K562 (cell line): ENCODE measurements around the gene FAM98C. TPM values are rescaled to one million over a fixed set of nuclear protein-coding genes. Genes with fewer than 3 reads are reported as not detected.
A peak's percentile ranks its signal among the peaks of the same experiment; 100 is the strongest.

ENCODE experiments used
- ATAC-seq: fragments of 200-7000 bp; cut with Tn5 transposase; 3 replicates; pipeline ENCODE4 v1.9.1; 2020; ENCODE audit warnings: moderate library complexity
- BruUV-seq: library from RNA; stranded (reverse); fragments of 400-500 nt; replicated peaks from 2 replicates; lab custom pipeline; 2021; lab: Mats Ljungman, UMichigan
- CTCF ChIA-PET: fragments of 300-600 bp; formaldehyde crosslinking; extraction: SDS; loops from one replicate; lab custom pipeline; 2021; ENCODE audit warnings: low intra/inter-chr PET ratio; lab: Yijun Ruan, JAX
- POLR2A ChIA-PET: fragments of 300-600, 350-650 bp; sonication (Branson Sonifier 250); formaldehyde crosslinking; extraction: SDS; loops from one replicate; lab custom pipeline; 2021; ENCODE audit warnings: antibody characterized with exemption, inconsistent platforms; lab: Yijun Ruan, JAX
- DNase-seq, 4 experiments: peaks; one replicate each; pipeline versions ENCODE4 v3.0.0 to v3.0.0-alpha.2; 2011 to 2018; ENCODE audit warnings: low spot score in 3 of 4, mixed read lengths in 3 of 4; ENCODE audit errors: extremely low read depth in 1 of 4
- FAIRE-seq: peaks from 2 replicates; lab custom pipeline; 2011; peaks lifted over from hg19 to GRCh38; lab: Jason Lieb, UNC
- H2AFZ ChIP-seq: 2 replicates; pipeline ENCODE4 v1.6.0; 2011; ENCODE audit warnings: low read depth, low read length, control low read depth, inconsistent platforms
- H3K27ac ChIP-seq: fragments of 200-600 bp; 3 replicates; pipeline ENCODE4 v1.8.0; 2011; ENCODE audit warnings: low read depth, mild to moderate bottlenecking, control low read depth, inconsistent platforms, low read length, moderate library complexity, mixed read lengths; ENCODE audit errors: extremely low read depth
- H3K27me3 ChIP-seq, 2 experiments: fragments of 300-600 bp in 1 of 2; 2 replicates in 1 of 2; 3 replicates in 1 of 2; pipeline versions ENCODE4 v1.6.0 to v1.8.0; 2011; ENCODE audit warnings: inconsistent platforms in 2 of 2, low read length in 2 of 2, mild to moderate bottlenecking in 1 of 2, mixed read lengths in 1 of 2, moderate library complexity in 1 of 2; ENCODE audit not compliant: control insufficient read depth in 2 of 2, insufficient read depth in 2 of 2
- H3K36me3 ChIP-seq: fragments of 300-600 bp; 3 replicates; pipeline ENCODE4 v1.8.0; 2011; ENCODE audit warnings: mild to moderate bottlenecking, low read length, inconsistent platforms; ENCODE audit not compliant: control insufficient read depth, insufficient read depth
- H3K4me1 ChIP-seq, 2 experiments: fragments of 200-600 bp in 1 of 2; replicated peaks in 1 of 2; 2 replicates in 1 of 2; 3 replicates in 1 of 2; pipeline versions ENCODE4 v1.5.1 to v1.8.0; 2011; ENCODE audit warnings: inconsistent platforms in 2 of 2, low read length in 2 of 2, mild to moderate bottlenecking in 1 of 2, mixed read lengths in 1 of 2, moderate library complexity in 1 of 2; ENCODE audit not compliant: control insufficient read depth in 2 of 2, insufficient read depth in 2 of 2
- H3K4me2 ChIP-seq: 2 replicates; pipeline ENCODE4 v1.6.1; 2011; ENCODE audit warnings: low read length, control low read depth, inconsistent platforms, mixed read lengths; ENCODE audit not compliant: insufficient read depth
- H3K4me3 ChIP-seq: fragments of 200-600 bp; sonication (generic), shearing (Covaris generic); 2 replicates; pipeline ENCODE4 v1.5.1; 2016; ENCODE audit warnings: control low read depth, inconsistent platforms
- H3K79me2 ChIP-seq: fragments of 200-600 bp; 3 replicates; pipeline ENCODE4 v1.8.0; 2011; ENCODE audit warnings: low read length, inconsistent platforms; ENCODE audit not compliant: control insufficient read depth, insufficient read depth
- H3K9ac ChIP-seq, 2 experiments: 2 replicates each; pipeline versions ENCODE4 v1.6.0 to v1.6.1; 2011; ENCODE audit warnings: low read depth in 2 of 2, low read length in 2 of 2, control low read depth in 1 of 2, inconsistent platforms in 1 of 2, mild to moderate bottlenecking in 1 of 2, mixed read lengths in 1 of 2; ENCODE audit not compliant: insufficient read depth in 1 of 2
- H3K9me1 ChIP-seq: one replicate; pipeline ENCODE4 v1.6.0; 2011; ENCODE audit warnings: inconsistent platforms, mild to moderate bottlenecking, low read length, moderate library complexity; ENCODE audit not compliant: control insufficient read depth, insufficient read depth
- H3K9me3 ChIP-seq: replicated peaks from 2 replicates; pipeline ENCODE4 v1.5.1; 2011; ENCODE audit warnings: low read depth, low read length, inconsistent platforms; ENCODE audit not compliant: control insufficient read depth, insufficient read depth
- H4K20me1 ChIP-seq: replicated peaks from 2 replicates; pipeline ENCODE4 v1.6.1; 2011; ENCODE audit warnings: low read length, inconsistent platforms, mixed read lengths; ENCODE audit not compliant: control insufficient read depth, insufficient read depth
- BRD4 ChIP-seq: fragments of 200-600 bp; sonication (generic); IDR thresholded peaks from 2 replicates; pipeline ENCODE4 v1.6.1; 2017; ENCODE audit warnings: inconsistent platforms
- FOXJ2 ChIP-seq: fragments of 200-800 bp; sonication (Bioruptor generic); IDR thresholded peaks from 2 replicates; pipeline ENCODE4 v1.6.1; 2016; ENCODE audit warnings: missing genetic modification characterization, missing compliant biosample characterization
- FOXJ3 ChIP-seq: sonication (generic); formaldehyde crosslinking; IDR thresholded peaks from 2 replicates; pipeline ENCODE4 v1.4.0; 2020; ENCODE audit warnings: mild to moderate bottlenecking, missing genetic modification reagents
- JUND ChIP-seq, 2 experiments: IDR thresholded peaks; 2 replicates in 1 of 2; 3 replicates in 1 of 2; pipeline ENCODE4 v1.6.1; 2011; ENCODE audit warnings: borderline replicate concordance in 2 of 2, low read depth in 2 of 2, low read length in 2 of 2, improper control_type of control experiment in 1 of 2, missing biosample characterization in 1 of 2, missing genetic modification characterization in 1 of 2, missing genetic modification reagents in 1 of 2
- MCM7 ChIP-seq, 2 experiments: fragments of 450-650 bp; IDR thresholded peaks; 2 replicates each; pipeline ENCODE4 v1.6.1; 2016 to 2018
- SMC3 ChIP-seq: conservative IDR thresholded peaks from 2 replicates; pipeline ENCODE4 v1.6.1; 2011; ENCODE audit warnings: low read depth, low read length, improper control_type of control experiment; ENCODE audit not compliant: insufficient read depth
- TCF3 ChIP-seq: sonication (generic); formaldehyde crosslinking; IDR thresholded peaks from 2 replicates; pipeline ENCODE4 v1.4.0; 2020; ENCODE audit warnings: mild to moderate bottlenecking, missing genetic modification reagents
- TCF7 ChIP-seq: sonication (generic); IDR thresholded peaks from 2 replicates; pipeline ENCODE4 v1.6.1; 2016; ENCODE audit warnings: antibody characterized with exemption, borderline replicate concordance
- WGBS: fragments of 100-300 bp; shearing (Covaris generic); methylation state at CpG from one replicate; pipeline ENCODE4 v1.1.6; 2016; ENCODE audit warnings: low coverage, mixed read lengths; ENCODE audit not compliant: insufficient coverage; ENCODE audit errors: missing lambda C conversion rate; 5-methylcytosine and 5-hydroxymethylcytosine counted together
- in situ Hi-C: fragments of 300-500 bp; cut with MboI; formaldehyde crosslinking; loops from 4 replicates; pipeline ENCODE4 v1.15.0; 2018; ENCODE audit warnings: inconsistent platforms, mixed read lengths
- intact Hi-C: fragments of 100-400 bp; cut with micrococcal nuclease; formaldehyde crosslinking; loops from 2 replicates; pipeline ENCODE4 v1.14.2; 2022
- polyA plus RNA-seq, 8 experiments: library from polyadenylated mRNA; depleted of rRNA in 4 of 8; stranded (reverse) in 5 of 8; unstranded in 3 of 8; fragments of >200 nt; fragmentation: Nextera tagmentation in 2 of 8; fragmentation: Illumina TruSeq in 1 of 8; extraction: Ambion mirVana in 2 of 8; extraction: Trizol in 1 of 8; gene quantifications; 2 replicates each; pipeline versions ENCODE4 v1.2.1 to v1.2.3, GENCODE V29; 2011 to 2014; ENCODE audit warnings: inconsistent platforms in 1 of 8, missing spikeins in 1 of 8
- total RNA-seq, 7 experiments: library from RNA; depleted of rRNA in 6 of 7; stranded (reverse); fragments of >200 nt in 6 of 7; fragmentation: Illumina TruSeq in 2 of 7; extraction: Trizol in 2 of 7; gene quantifications; 2 replicates each; pipeline versions ENCODE4 v1.2.1 to v1.2.3, GENCODE V29; 2011 to 2021; ENCODE audit warnings: low replicate concordance in 1 of 7
- TF ChIP-seq, protein P1 (sequence below): fragments of 250-450 bp; sonication (Bioruptor Pico); IDR thresholded peaks from 2 replicates; pipeline ENCODE4 v1.8.0; 2021; ENCODE audit warnings: mild to moderate bottlenecking, moderate library complexity
- TF ChIP-seq, protein P2 (sequence below): fragments of 250-450 bp; sonication (Bioruptor Pico); IDR thresholded peaks from 2 replicates; pipeline ENCODE4 v1.8.0; 2022; ENCODE audit warnings: inconsistent platforms, mild to moderate bottlenecking, moderate library complexity, borderline replicate concordance

FAM98C gene
- total and polyA plus RNA-seq, 9 of the 15 experiments (the other 6 are each of a cell fraction or from before 2014, with no cell fraction given): 1.7 to 43.8 (median 13.7) TPM

DNA sequence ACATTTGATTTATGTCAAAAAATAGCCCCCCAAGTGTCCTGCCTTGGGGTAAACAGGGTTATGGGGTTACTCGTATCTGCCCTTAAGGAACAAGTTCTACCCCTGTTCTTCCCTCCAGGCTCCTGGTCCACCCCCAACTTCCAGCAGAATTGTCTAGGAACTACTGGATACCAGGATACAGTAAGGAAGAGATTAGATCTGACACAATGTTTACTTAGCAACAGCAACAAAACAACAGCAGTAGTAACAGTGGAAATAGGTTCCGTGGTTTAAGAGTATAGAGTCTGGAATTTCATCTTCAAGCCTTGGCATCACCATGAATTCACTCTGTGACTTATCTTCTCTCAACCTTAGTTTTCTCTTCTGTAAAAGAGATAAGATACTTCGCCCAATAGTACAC, 1.7 kb upstream of the FAM98C start:
- in situ Hi-C loops (loop anchor here (5.0 kb wide), 1 partner anchor 231 kb away; no protein-coding TSS in a partner anchor), intact Hi-C loops (loop anchor here (5.0 kb wide), 1 partner anchor 551 kb away; no protein-coding TSS in a partner anchor)
- FAIRE-seq (no peak), ATAC-seq (no peak), DNase-seq (no peak)
- 44% methylated on average over 3 of the region's 3 CpGs for WGBS
- TF ChIP-seq FOXJ3 (CRISPR knock-in tag): 0 out of 2 replicates have a peak, but pooled peaks have one; percentile 33
- TF ChIP-seq FOXJ2 (tag): peak; percentile 97
- no peak for TF ChIP-seq JUND (IDR thresholded peaks at IDR 0.05; ENCODE audit: borderline replicate concordance, low read depth, low read length)
- no peak for TF ChIP-seq JUND (tag; IDR thresholded peaks at IDR 0.05; ENCODE audit: borderline replicate concordance, low read depth, low read length)
- no TSS peak for BruUV-seq
- H3K9ac ChIP-seq: no peak overlapping the region
- no peaks in the 10 kb centered on the region for H4K20me1 ChIP-seq
- H3K79me2 ChIP-seq: peaks cover 17% of the 10 kb centered on the region; the same call in 2 of the 3 replicates
- ChIA-PET CTCF (interaction anchor here (0.6 kb wide), 1 partner anchor 576 kb away, joined by 3 read pairs; no protein-coding TSS in a partner anchor), POLR2A (interaction anchor here (0.6 kb wide), 1 partner anchor 181 kb away, joined by 3 read pairs; no protein-coding TSS in a partner anchor)
- H2AFZ ChIP-seq: no peak overlapping the region
- H3K36me3 ChIP-seq: peaks cover 11% of the 10 kb centered on the region; the same call in 1 of the 3 replicates
- no peaks in the 10 kb centered on the region for H3K9me1 ChIP-seq
- no peak overlapping the region for H3K4me3 ChIP-seq
- H3K4me2 ChIP-seq: no peak overlapping the region
- no peaks in the 10 kb centered on the region for H3K27me3 ChIP-seq
- H3K9me3 ChIP-seq: no peaks in the 10 kb centered on the region
- no peak overlapping the region for H3K27ac ChIP-seq
- peaks cover 6 to 30% of the 10 kb centered on the region in 2 experiments; a peak in 4 of 5 replicates for H3K4me1 ChIP-seq

DNA sequence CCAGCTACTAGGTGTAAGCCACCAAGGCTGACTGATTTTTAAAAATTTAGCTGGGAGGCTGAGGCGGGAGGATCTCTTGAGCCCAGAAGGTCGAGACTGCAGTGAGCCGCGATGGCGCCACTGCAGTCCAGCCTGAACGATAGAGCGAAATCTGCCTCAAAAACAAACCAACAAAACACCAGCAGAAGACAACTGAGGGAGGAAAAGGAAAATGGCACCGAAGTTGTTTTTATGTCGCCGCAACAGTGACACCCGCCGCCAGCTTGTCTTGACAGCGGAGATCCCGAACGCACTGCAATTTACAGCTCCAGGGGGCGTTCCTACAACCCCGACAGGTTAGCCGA, 298 bp upstream of the FAM98C start:
- Histone ChIP-seq H4K20me1 (no peaks in the 10 kb centered on the region), H3K9ac (peak overlapping the region; percentile 77 to 93), H2AFZ (peak overlapping the region; percentile 100), H3K36me3 (peaks cover 20% of the 10 kb centered on the region; the same call in 2 of the 3 replicates), H3K9me1 (peaks cover 3% of the 10 kb centered on the region), H3K27ac (peak overlapping the region; percentile 89), H3K79me2 (peaks cover 17% of the 10 kb centered on the region; the same call in 2 of the 3 replicates), H3K4me2 (peak overlapping the region; percentile 78), H3K4me1 (peaks cover 6 to 33% of the 10 kb centered on the region in 2 experiments; a peak in 4 of 5 replicates), H3K9me3 (no peaks in the 10 kb centered on the region), H3K4me3 (peak overlapping the region; percentile 30), H3K27me3 (no peaks in the 10 kb centered on the region)
- BruUV-seq: no TSS peak
- CTCF ChIA-PET: interaction anchor here (0.6 to 2.0 kb wide), 8 partner anchors 112 to 549 kb away, joined by 3 to 10 read pairs (median 5); partner anchors contain the start of genes MRPS12 and SARS2
- FAIRE-seq: peak; percentile 94
- POLR2A ChIA-PET: interaction anchor here (0.6 to 3.5 kb wide), 14 partner anchors 11 to 622 kb away, joined by 3 to 30 read pairs (median 4); partner anchors contain the start of genes GGN, PSMD8 and SPRED3
- ATAC-seq: no peak
- intact Hi-C loops (loop anchor here (5.0 kb wide), 1 partner anchor 550 kb away; no protein-coding TSS in a partner anchor), in situ Hi-C loops (loop anchor here (5.0 kb wide), 1 partner anchor 230 kb away; no protein-coding TSS in a partner anchor)
- WGBS: 1% methylated on average over 18 of the region's 18 CpGs
- DNase-seq: no peak
- TF ChIP-seq BRD4 (no peak), MCM7 (IDR thresholded peaks at IDR 0.05) (no peak), TCF7 (no peak), SMC3 (no peak; the same call in 1 of the 2 replicates), TCF3 (CRISPR knock-in tag) (no peak)
- TF ChIP-seq, protein P1, sequence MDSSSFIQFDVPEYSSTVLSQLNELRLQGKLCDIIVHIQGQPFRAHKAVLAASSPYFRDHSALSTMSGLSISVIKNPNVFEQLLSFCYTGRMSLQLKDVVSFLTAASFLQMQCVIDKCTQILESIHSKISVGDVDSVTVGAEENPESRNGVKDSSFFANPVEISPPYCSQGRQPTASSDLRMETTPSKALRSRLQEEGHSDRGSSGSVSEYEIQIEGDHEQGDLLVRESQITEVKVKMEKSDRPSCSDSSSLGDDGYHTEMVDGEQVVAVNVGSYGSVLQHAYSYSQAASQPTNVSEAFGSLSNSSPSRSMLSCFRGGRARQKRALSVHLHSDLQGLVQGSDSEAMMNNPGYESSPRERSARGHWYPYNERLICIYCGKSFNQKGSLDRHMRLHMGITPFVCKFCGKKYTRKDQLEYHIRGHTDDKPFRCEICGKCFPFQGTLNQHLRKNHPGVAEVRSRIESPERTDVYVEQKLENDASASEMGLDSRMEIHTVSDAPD (CRISPR knock-in tag): no peak
- TF ChIP-seq, protein P2, sequence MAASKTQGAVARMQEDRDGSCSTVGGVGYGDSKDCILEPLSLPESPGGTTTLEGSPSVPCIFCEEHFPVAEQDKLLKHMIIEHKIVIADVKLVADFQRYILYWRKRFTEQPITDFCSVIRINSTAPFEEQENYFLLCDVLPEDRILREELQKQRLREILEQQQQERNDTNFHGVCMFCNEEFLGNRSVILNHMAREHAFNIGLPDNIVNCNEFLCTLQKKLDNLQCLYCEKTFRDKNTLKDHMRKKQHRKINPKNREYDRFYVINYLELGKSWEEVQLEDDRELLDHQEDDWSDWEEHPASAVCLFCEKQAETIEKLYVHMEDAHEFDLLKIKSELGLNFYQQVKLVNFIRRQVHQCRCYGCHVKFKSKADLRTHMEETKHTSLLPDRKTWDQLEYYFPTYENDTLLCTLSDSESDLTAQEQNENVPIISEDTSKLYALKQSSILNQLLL: no peak
